Neural cell (in vitro differentiated cells): ENCODE data around the gene MED22. TPM values are rescaled to one million over a fixed set of nuclear protein-coding genes. Genes with fewer than 3 reads are reported as not detected.

Experiments used
- polyA plus RNA-seq: library from polyadenylated mRNA; depleted of rRNA; stranded (reverse); fragments of >200 nt; gene quantifications from 2 replicates; pipeline ENCODE4 v1.2.3, GENCODE V29; 2014
- small RNA-seq, 3 experiments: library from RNA; depleted of rRNA; stranded (forward); fragments of <200 nt; gene quantifications; one replicate each; pipeline ENCODE3, GENCODE V24; 2012

The MED22 gene
- polyA plus RNA-seq, 1 donor from 2014 or later = 57.5 TPM

Small RNAs within 50 kb of the gene (small RNA-seq; reads per million reads assigned to genes)
- 0 to 1.2 (median 0) reads per million in 3 experiments for gene RF00019
- 0 reads per million in 3 experiments for gene SNORD24
- gene SNORD36A = 0 reads per million in 3 experiments
- 0 reads per million in 3 experiments for gene SNORD36B
- 0 reads per million in 3 experiments for gene SNORD36C

Other genes starting within 250 kb of the MED22 start
- gene RALGDS, start 226.9 kb downstream of the MED22 start, polyA plus RNA-seq = 174 and 253 TPM in 2 replicates
- not detected in 2 replicates for gene GBGT1, start 184.2 kb downstream of the MED22 start, polyA plus RNA-seq
- gene OBP2B, start 138.9 kb downstream of the MED22 start, polyA plus RNA-seq = not detected in 2 replicates
- not detected in 2 replicates for gene ABO, start 72.9 kb downstream of the MED22 start, polyA plus RNA-seq
- 20.7 and 21.8 TPM in 2 replicates for gene SURF6, start 11.9 kb downstream of the MED22 start, polyA plus RNA-seq
- gene RPL7A, start 87 bp upstream of the MED22 start, polyA plus RNA-seq = 1,931 and 1,987 TPM in 2 replicates
- 32.3 and 37.8 TPM in 2 replicates for gene SURF1, start 8.4 kb upstream of the MED22 start, polyA plus RNA-seq
- gene SURF2, start 8.4 kb upstream of the MED22 start, polyA plus RNA-seq = 36.4 and 40.6 TPM in 2 replicates
- 65.2 and 78.3 TPM in 2 replicates for gene SURF4, start 27.9 kb upstream of the MED22 start, polyA plus RNA-seq
- 1.1 and 3.4 TPM in 2 replicates for gene STKLD1, start 28.2 kb upstream of the MED22 start, polyA plus RNA-seq
- gene REXO4, start 69.9 kb upstream of the MED22 start, polyA plus RNA-seq = 15.0 and 16.1 TPM in 2 replicates
- gene ADAMTS13, start 74.2 kb upstream of the MED22 start, polyA plus RNA-seq = 13.5 and 24.8 TPM in 2 replicates
- gene CACFD1, start 111.8 kb upstream of the MED22 start, polyA plus RNA-seq = 75.4 and 78.0 TPM in 2 replicates
- gene SLC2A6, start 131.0 kb upstream of the MED22 start, polyA plus RNA-seq = 11.5 and 17.9 TPM in 2 replicates
- not detected in 2 replicates for gene MYMK, start 176.8 kb upstream of the MED22 start, polyA plus RNA-seq
- gene ADAMTSL2, start 186.6 kb upstream of the MED22 start, polyA plus RNA-seq = 0.30 and 0.85 TPM in 2 replicates